Activated T-helper 2 cell treated with anti-CD3 and anti-CD28 coated beads, Interferon-gamma antibody, Interleukin-2, Interleukin-4, amounts not matched to agents 10 μg/mL and 5 μg/mL and 100 μg/mL, durations not matched to agents 14 hours and 24 hours and 36 hours (primary cell): Measurements from ENCODE around the gene MT1G. TPM values are rescaled to one million over a fixed set of nuclear protein-coding genes. Genes with fewer than 3 reads are reported as not detected.

Experiments
- total RNA-seq: library from RNA; stranded (reverse); gene quantifications from 2 replicates; pipeline ENCODE4 v1.2.3, GENCODE V29; 2022

MT1G gene
- total RNA-seq, 1 donor from 2014 or later = 21.1 TPM

Other genes starting within 250 kb of the MT1G start
- 58.8 and 59.8 TPM in 2 replicates for gene AMFR, start 242.5 kb downstream of the MT1G start, total RNA-seq
- 307 and 313 TPM in 2 replicates for gene NUDT21, start 216.7 kb downstream of the MT1G start, total RNA-seq
- 78.0 and 79.7 TPM in 2 replicates for gene OGFOD1, start 216.5 kb downstream of the MT1G start, total RNA-seq
- gene BBS2, start 148.0 kb downstream of the MT1G start, total RNA-seq = 11.3 and 18.0 TPM in 2 replicates
- gene MT4, start 103.0 kb downstream of the MT1G start, total RNA-seq = not detected in 2 replicates
- 7.5 and 7.9 TPM in 2 replicates for gene MT3, start 78.5 kb downstream of the MT1G start, total RNA-seq
- 827 and 878 TPM in 2 replicates for gene MT2A, start 59.5 kb downstream of the MT1G start, total RNA-seq
- 181 and 184 TPM in 2 replicates for gene MT1E, start 42.3 kb downstream of the MT1G start, total RNA-seq
- not detected in 2 replicates for gene MT1M, start 35.4 kb downstream of the MT1G start, total RNA-seq
- 7.6 and 8.3 TPM in 2 replicates for gene MT1A, start 29.4 kb downstream of the MT1G start, total RNA-seq
- gene MT1B, start 16.2 kb downstream of the MT1G start, total RNA-seq = not detected in 2 replicates
- gene MT1F, start 10.1 kb downstream of the MT1G start, total RNA-seq = 6.4 and 8.0 TPM in 2 replicates
- gene MT1H, start 1.7 kb upstream of the MT1G start, total RNA-seq = not detected in 2 replicates
- gene MT1X, start 14.4 kb upstream of the MT1G start, total RNA-seq = 58.2 and 62.3 TPM in 2 replicates
- gene NUP93, start 62.1 kb upstream of the MT1G start, total RNA-seq = 145 and 149 TPM in 2 replicates
- gene SLC12A3, start 197.1 kb upstream of the MT1G start, total RNA-seq = not detected in 2 replicates